ENCODE data around the gene CLCN1. TPM values are rescaled to one million over a fixed set of nuclear protein-coding genes. Genes with fewer than 3 reads are reported as not detected.

The CLCN1 gene
- total RNA-seq (2012; rRNA removed): not detected in 2 replicates

DNA sequence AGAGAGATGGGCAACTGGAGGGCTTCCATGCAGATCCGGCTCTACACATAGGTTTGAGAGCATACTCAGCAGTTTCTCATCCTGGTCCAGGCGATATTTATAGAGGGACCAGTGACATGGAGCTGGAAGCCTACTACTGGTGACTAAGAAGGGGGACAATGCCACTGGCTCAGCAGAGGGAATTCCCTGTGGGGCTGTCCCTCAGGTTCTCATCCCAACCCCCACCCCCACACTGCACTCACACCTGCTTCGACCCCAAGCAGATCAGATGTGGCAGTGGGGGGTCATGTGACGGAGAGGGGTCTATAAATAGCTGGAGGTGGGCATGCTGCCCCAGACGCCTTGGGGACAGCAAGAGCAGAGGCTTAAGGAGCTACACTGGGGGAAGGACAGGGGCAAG is at the start of gene CLCN1:
Gene CLCN1, plus strand, starts transcription at position 336 of the 400 bp plus-strand sequence. CDS start 102 bp downstream, outside the sequence.
- H3K4me3 ChIP-seq (ENCODE audit: low read length): no peak within 1 kb of the TSS
- H3K36me3 ChIP-seq (ENCODE audit: insufficient read depth, low read length): no peaks in the 10 kb centered on the region
- H3K9me3 ChIP-seq (replicated peaks; ENCODE audit: low read length): no peaks in the 10 kb centered on the region
- no peak within 1 kb of the TSS for H3K4me2 ChIP-seq (ENCODE audit: low read length)
- H3K4me1 ChIP-seq (ENCODE audit: control insufficient read depth, insufficient read depth, low read length): peaks cover 11% of the 10 kb centered on the region
- H3K9ac ChIP-seq (ENCODE audit: low read depth, low read length): no peak within 1 kb of the TSS
- H3K27me3 ChIP-seq (ENCODE audit: control insufficient read depth, insufficient read depth, low read length): no peaks in the 10 kb centered on the region

DNA sequence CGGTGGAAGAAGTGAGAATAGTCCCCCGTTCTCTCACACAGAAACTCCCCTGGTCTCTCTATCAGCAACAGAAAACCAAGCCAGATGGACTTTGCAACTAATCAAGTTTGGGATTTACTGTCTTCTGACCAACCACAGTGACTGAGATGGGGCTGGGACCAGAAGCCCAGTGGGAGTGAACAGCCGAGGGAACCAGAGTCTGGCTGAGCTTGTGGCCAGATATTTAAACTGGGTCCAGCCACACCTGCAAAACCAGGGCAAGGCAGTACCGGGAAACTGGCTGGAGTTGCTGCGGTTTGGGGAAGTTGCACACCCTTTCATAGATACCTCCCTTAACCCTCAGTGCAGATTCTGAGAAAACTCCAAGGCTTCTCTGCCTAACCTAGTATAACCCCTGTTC is 46.7 kb upstream of the CLCN1 start:
- no peak overlapping the region for H3K4me3 ChIP-seq (ENCODE audit: low read length)
- H3K9me3 ChIP-seq (replicated peaks; ENCODE audit: low read length): no peaks in the 10 kb centered on the region
- H3K4me1 ChIP-seq (ENCODE audit: control insufficient read depth, insufficient read depth, low read length): peaks cover 11% of the 10 kb centered on the region
- peaks cover 27% of the 10 kb centered on the region for H3K36me3 ChIP-seq (ENCODE audit: insufficient read depth, low read length)
- no peak overlapping the region for H3K4me2 ChIP-seq (ENCODE audit: low read length)
- no peaks in the 10 kb centered on the region for H3K27me3 ChIP-seq (ENCODE audit: control insufficient read depth, insufficient read depth, low read length)
- no peak overlapping the region for H3K9ac ChIP-seq (ENCODE audit: low read depth, low read length)

DNA sequence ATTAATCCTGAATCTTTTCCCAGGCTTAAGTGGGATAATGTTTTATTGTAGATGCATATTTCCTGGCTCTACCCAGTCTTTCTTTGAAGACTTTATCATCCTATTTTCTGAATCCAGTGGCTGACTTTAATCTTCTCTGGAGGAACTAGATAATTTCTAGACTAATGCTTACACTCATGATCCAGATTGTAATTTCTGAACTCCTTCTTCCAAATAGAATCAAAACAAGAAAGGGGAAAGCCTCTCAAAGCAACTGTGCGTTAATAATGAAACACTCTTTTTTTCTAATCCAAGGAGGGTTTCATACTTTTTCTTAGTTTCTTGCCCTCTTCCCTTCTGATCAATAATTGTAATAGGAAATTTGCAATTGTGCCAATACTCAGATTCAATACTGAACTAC is 44.7 kb upstream of the CLCN1 start:
- Histone ChIP-seq H3K9ac (ENCODE audit: low read depth, low read length) (no peak overlapping the region), H3K4me2 (ENCODE audit: low read length) (no peak overlapping the region), H3K4me3 (ENCODE audit: low read length) (no peak overlapping the region), H3K36me3 (ENCODE audit: insufficient read depth, low read length) (peaks cover 27% of the 10 kb centered on the region), H3K27me3 (ENCODE audit: control insufficient read depth, insufficient read depth, low read length) (no peaks in the 10 kb centered on the region), H3K9me3 (replicated peaks; ENCODE audit: low read length) (no peaks in the 10 kb centered on the region), H3K4me1 (ENCODE audit: control insufficient read depth, insufficient read depth, low read length) (no peaks in the 10 kb centered on the region)

DNA sequence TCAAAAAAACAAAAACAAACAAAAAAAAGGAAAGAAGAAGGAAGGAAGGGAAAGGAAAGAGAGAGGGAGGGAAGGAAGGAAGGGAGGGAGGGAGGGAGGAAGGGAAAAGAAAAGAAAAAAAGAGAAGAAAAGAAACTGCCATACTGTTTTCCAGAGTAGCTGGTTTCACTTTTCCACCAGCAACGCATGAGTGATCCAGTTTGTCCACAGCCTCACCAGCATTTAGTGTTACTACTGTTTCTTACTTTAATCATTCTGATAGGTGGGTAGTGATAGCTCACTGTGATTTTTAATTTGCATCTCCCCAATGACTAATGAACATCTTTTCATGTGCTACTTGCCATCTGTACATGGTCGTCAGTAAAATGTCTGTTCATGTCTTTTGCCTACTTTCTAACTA is 43.0 kb upstream of the CLCN1 start:
- Histone ChIP-seq H3K9ac (ENCODE audit: low read depth, low read length) (no peak overlapping the region), H3K4me1 (ENCODE audit: control insufficient read depth, insufficient read depth, low read length) (no peaks in the 10 kb centered on the region), H3K9me3 (replicated peaks; ENCODE audit: low read length) (no peaks in the 10 kb centered on the region), H3K27me3 (ENCODE audit: control insufficient read depth, insufficient read depth, low read length) (no peaks in the 10 kb centered on the region), H3K4me3 (ENCODE audit: low read length) (no peak overlapping the region), H3K36me3 (ENCODE audit: insufficient read depth, low read length) (peaks cover 16% of the 10 kb centered on the region), H3K4me2 (ENCODE audit: low read length) (no peak overlapping the region)

DNA sequence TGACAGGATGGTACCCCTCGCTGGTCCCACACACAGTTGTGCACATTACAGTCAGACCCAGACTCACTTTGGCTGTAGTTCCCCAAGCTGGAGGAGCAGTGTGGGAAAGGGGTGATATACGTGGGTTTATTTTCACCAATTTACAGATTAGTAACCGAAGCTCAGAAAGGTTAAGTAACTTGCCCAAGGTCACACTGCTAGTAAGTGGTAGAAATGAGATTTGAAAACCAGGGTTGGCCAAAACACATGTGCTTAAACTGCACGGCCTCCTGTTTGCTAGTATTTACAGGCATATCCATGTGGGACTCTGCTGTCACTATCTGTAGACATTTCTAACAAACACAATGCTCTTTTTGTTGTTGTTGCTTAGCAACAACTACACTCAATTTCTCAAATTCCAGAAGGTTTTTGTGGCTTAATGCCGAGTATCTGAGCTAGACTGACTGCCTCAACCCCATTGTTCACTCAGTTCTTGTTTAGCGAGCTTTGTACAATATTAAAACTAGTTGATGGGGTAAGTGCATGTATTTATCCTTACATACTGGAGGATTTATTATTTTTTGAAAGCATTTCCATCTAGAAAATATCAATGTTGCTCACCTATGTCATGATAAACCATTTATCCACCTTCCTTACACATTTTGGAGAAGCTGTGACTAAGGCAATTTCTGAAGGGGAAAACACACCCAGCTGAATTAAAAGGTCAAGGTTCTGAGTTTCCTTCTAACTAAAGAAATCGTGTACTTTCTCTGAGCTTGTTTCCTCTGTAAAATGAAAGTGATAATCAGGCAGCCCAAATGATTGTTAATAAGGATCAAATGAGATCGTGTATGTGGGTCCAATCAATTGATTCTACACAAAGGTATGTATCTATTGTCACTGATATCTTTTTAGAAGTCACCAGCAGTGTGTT is 36.5 kb upstream of the CLCN1 start:
- H3K27me3 ChIP-seq (ENCODE audit: control insufficient read depth, insufficient read depth, low read length): no peaks in the 10 kb centered on the region
- no peaks in the 10 kb centered on the region for H3K36me3 ChIP-seq (ENCODE audit: insufficient read depth, low read length)
- H3K9me3 ChIP-seq (replicated peaks; ENCODE audit: low read length): no peaks in the 10 kb centered on the region
- no peak overlapping the region for H3K9ac ChIP-seq (ENCODE audit: low read depth, low read length)
- H3K4me2 ChIP-seq (ENCODE audit: low read length): no peak overlapping the region
- H3K4me1 ChIP-seq (ENCODE audit: control insufficient read depth, insufficient read depth, low read length): peaks cover 11% of the 10 kb centered on the region
- no peak overlapping the region for H3K4me3 ChIP-seq (ENCODE audit: low read length)

DNA sequence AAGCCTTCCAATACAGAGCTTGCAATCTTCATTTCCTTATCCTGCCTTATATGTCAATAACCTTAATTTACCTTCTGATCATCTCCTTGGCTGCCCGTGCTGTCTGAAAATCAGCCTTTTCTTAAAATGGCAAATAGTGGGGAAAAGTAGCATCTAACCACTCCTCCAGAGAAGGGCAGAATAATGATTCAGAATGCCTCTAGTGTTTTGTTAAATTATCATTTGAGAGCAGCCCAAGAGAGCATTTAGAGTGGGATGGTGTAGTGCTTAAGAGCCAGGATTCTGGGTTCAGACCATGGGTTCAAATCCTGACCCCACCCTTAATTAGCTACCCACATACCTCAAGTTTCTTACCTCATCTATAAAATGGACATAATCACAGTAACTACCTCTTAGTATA is 35.8 kb upstream of the CLCN1 start:
- H3K4me3 ChIP-seq (ENCODE audit: low read length): no peak overlapping the region

DNA sequence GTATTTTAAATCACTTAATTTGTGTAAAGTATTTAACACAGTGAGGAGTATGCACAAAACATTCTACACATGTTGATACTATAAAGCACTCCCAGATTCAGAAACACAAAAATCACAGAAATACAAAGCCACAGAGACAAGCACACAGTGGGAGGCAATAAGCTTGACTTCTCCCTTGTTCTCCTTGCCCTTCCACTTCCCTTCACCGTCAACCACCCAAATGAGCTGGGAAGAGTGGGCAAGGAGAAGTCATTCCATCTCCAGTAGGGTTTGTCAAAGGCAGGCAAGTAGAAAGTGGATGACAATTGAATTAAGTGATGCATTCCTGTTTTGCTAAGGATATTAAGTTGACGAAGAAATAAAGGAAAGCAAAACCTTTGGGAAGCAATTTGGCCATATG is 35.3 kb upstream of the CLCN1 start:
- no peaks in the 10 kb centered on the region for H3K27me3 ChIP-seq (ENCODE audit: control insufficient read depth, insufficient read depth, low read length)
- no peaks in the 10 kb centered on the region for H3K9me3 ChIP-seq (replicated peaks; ENCODE audit: low read length)
- H3K36me3 ChIP-seq (ENCODE audit: insufficient read depth, low read length): no peaks in the 10 kb centered on the region
- peaks cover 11% of the 10 kb centered on the region for H3K4me1 ChIP-seq (ENCODE audit: control insufficient read depth, insufficient read depth, low read length)
- H3K4me3 ChIP-seq (ENCODE audit: low read length): no peak overlapping the region
- no peak overlapping the region for H3K4me2 ChIP-seq (ENCODE audit: low read length)
- no peak overlapping the region for H3K9ac ChIP-seq (ENCODE audit: low read depth, low read length)

More for the DNA sequence above, 35.8 kb upstream of the CLCN1 start:
- H3K9me3 ChIP-seq (replicated peaks; ENCODE audit: low read length): no peaks in the 10 kb centered on the region
- H3K9ac ChIP-seq (ENCODE audit: low read depth, low read length): no peak overlapping the region
- H3K27me3 ChIP-seq (ENCODE audit: control insufficient read depth, insufficient read depth, low read length): no peaks in the 10 kb centered on the region
- no peak overlapping the region for H3K4me2 ChIP-seq (ENCODE audit: low read length)
- no peaks in the 10 kb centered on the region for H3K36me3 ChIP-seq (ENCODE audit: insufficient read depth, low read length)
- peaks cover 11% of the 10 kb centered on the region for H3K4me1 ChIP-seq (ENCODE audit: control insufficient read depth, insufficient read depth, low read length)

DNA sequence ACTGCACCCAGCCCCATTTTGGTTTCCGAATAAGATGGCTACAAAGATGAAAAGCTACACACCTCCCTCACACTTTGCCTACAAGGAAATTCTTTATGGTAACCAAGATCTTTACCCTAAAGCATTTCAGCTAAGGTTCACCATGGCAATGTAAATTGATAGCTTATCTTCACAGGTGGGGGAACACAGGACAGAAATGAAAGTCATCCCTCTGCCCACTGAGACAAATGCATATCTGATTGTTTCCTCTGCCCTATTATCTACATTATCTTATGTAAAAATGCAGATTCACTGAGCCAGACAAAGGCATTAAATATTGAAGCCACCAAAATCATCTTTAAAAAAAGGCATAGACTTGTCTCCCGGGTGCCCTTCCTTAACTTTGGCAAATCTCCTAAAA is 34.4 kb upstream of the CLCN1 start:
- Histone ChIP-seq H3K4me2 (ENCODE audit: low read length) (no peak overlapping the region), H3K4me3 (ENCODE audit: low read length) (no peak overlapping the region), H3K27me3 (ENCODE audit: control insufficient read depth, insufficient read depth, low read length) (no peaks in the 10 kb centered on the region), H3K36me3 (ENCODE audit: insufficient read depth, low read length) (no peaks in the 10 kb centered on the region), H3K4me1 (ENCODE audit: control insufficient read depth, insufficient read depth, low read length) (peaks cover 11% of the 10 kb centered on the region), H3K9ac (ENCODE audit: low read depth, low read length) (no peak overlapping the region), H3K9me3 (replicated peaks; ENCODE audit: low read length) (no peaks in the 10 kb centered on the region)

DNA sequence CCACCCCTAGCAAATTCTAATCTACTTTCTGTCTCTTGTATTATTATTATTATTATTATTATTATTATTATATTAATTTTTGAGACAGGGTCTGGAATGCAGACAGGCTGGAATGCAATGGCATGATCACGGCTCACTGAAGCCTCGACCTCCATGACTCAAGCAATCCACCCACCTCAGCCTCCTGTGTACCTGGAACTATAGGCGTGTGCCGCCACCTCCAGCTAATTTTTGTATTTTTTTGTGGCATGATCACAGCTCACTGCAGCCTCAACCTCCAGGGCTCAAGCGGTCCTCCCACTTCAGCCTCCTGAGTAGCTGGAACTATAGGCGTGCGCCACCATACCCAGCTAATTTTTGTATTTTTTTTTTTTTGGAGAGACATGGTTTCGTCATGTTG is 33.8 kb upstream of the CLCN1 start:
- Histone ChIP-seq H3K9ac (ENCODE audit: low read depth, low read length) (no peak overlapping the region), H3K27me3 (ENCODE audit: control insufficient read depth, insufficient read depth, low read length) (no peaks in the 10 kb centered on the region), H3K4me3 (ENCODE audit: low read length) (no peak overlapping the region), H3K4me2 (ENCODE audit: low read length) (no peak overlapping the region), H3K36me3 (ENCODE audit: insufficient read depth, low read length) (no peaks in the 10 kb centered on the region), H3K4me1 (ENCODE audit: control insufficient read depth, insufficient read depth, low read length) (peaks cover 11% of the 10 kb centered on the region), H3K9me3 (replicated peaks; ENCODE audit: low read length) (no peaks in the 10 kb centered on the region)

DNA sequence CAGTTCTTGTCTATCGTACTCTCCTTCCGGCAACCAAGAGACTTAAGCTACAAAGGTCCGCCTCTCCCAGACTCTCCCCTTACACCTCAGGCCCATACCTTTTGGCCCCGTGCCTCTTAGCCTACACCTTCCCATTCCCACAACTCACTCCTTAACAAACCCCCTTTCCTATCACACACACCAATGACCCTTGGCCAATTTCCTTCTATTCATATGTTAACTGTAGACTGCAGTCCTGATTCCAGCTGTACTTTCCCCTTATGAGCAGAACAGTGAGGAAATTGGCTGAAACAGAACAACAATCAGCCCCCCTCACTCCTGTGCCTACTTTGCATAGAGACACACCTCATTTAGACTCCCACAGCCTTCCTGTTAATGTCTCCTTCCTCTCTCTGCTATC is 32.5 kb upstream of the CLCN1 start:
- H3K27me3 ChIP-seq (ENCODE audit: control insufficient read depth, insufficient read depth, low read length): no peaks in the 10 kb centered on the region
- no peak overlapping the region for H3K9ac ChIP-seq (ENCODE audit: low read depth, low read length)
- H3K4me1 ChIP-seq (ENCODE audit: control insufficient read depth, insufficient read depth, low read length): peaks cover 15% of the 10 kb centered on the region
- no peak overlapping the region for H3K4me3 ChIP-seq (ENCODE audit: low read length)
- no peak overlapping the region for H3K4me2 ChIP-seq (ENCODE audit: low read length)
- H3K36me3 ChIP-seq (ENCODE audit: insufficient read depth, low read length): no peaks in the 10 kb centered on the region
- H3K9me3 ChIP-seq (replicated peaks; ENCODE audit: low read length): no peaks in the 10 kb centered on the region

DNA sequence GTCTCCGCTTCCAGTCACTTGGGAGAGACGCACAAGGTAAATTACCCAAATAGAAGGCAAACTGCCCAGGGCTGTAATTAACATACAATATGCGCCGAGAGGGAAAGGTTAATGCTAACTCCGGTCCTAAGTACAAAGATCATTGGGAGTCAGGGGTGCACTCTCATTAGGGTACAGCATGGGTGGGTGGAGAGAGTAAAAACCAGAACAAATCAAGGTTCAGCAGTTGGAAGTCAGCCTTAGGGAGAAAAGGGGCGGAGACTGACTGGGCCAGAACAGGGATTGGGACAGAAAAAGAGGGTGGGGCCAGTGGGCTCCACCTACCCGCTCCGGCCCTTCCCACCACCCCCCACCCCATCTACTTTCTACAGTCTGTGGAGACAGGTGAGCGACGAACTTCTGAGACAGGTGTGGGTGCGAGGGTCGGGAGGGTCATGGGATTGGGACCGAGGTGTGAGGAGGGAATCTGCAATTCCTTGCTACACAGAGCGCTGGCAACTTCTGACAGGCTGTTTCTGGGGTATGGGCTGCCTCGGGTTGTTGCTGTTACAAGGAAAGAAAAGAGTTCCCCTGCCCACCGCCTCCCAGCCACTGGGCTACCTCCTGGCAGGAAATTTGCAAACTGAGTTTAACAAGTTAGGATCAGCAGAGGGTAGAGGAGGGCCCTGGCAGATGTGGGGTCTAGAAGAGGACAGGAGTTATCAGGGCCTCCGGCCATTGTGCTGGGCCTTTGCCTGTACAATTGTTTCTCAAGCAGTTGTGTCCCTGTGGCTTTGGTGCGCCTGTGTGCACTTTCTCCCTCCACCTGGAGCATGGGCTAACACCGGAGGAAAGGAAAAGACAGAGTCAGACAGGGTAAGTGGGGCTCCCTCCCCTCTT is 31.1 kb upstream of the CLCN1 start, which contains the start of gene TMEM139:
Gene TMEM139, plus strand, starts transcription at position 368 of the 879 bp plus-strand sequence. CDS start 1,000 bp downstream, outside the sequence.
- Histone ChIP-seq H3K4me1 (ENCODE audit: control insufficient read depth, insufficient read depth, low read length) (peaks cover 13% of the 10 kb centered on the region), H3K4me3 (ENCODE audit: low read length) (no peak within 1 kb of the TSS), H3K4me2 (ENCODE audit: low read length) (no peak within 1 kb of the TSS), H3K27me3 (ENCODE audit: control insufficient read depth, insufficient read depth, low read length) (no peaks in the 10 kb centered on the region), H3K9ac (ENCODE audit: low read depth, low read length) (no peak within 1 kb of the TSS), H3K9me3 (replicated peaks; ENCODE audit: low read length) (no peaks in the 10 kb centered on the region), H3K36me3 (ENCODE audit: insufficient read depth, low read length) (no peaks in the 10 kb centered on the region)
